Measurements from ENCODE around the gene IFI44L.

- TF ChIP-seq REST (IDR thresholded peaks at IDR 0.05) (no peak), MAX (IDR thresholded peaks at IDR 0.05) (no peak), CTCF (IDR thresholded peaks at IDR 0.05; ENCODE audit: low read depth, low read length, missing input control) (no peak), YY1 (IDR thresholded peaks at IDR 0.05) (no peak), FOXA1 (IDR thresholded peaks at IDR 0.05) (no peak)
Measured at GRCh38 chr1:78603206-78603605, 17.0 kb upstream of the IFI44L start.
